HEK293 (cell line): ENCODE results near the gene DLGAP4.

ENCODE experiments used
- BCL11A ChIP-seq: fragments of 450-650 bp; formaldehyde crosslinking; IDR thresholded peaks from 2 replicates; pipeline ENCODE4 v1.5.1; 2016; ENCODE audit warnings: low read depth, missing biosample characterization, missing genetic modification characterization
- BCL11B ChIP-seq: fragments of 450-650 bp; formaldehyde crosslinking; IDR thresholded peaks from 2 replicates; pipeline ENCODE4 v1.5.1; 2016; ENCODE audit warnings: low read depth, missing biosample characterization, missing genetic modification characterization
- HOXD13 ChIP-seq: sonication (generic); formaldehyde crosslinking; IDR thresholded peaks from 2 replicates; pipeline ENCODE4 v1.8.0; 2022; ENCODE audit warnings: missing genetic modification reagents, borderline replicate concordance
- REST ChIP-seq: fragments of 450-650 bp; formaldehyde crosslinking; IDR thresholded peaks from 2 replicates; pipeline ENCODE4 v1.5.1; 2016; ENCODE audit warnings: missing biosample characterization, missing genetic modification characterization
- SP7 ChIP-seq: fragments of 450-650 bp; formaldehyde crosslinking; IDR thresholded peaks from 2 replicates; pipeline ENCODE4 v1.5.1; 2016; ENCODE audit warnings: missing biosample characterization, missing genetic modification characterization
- ZNF10 ChIP-seq: fragments of 450-650 bp; formaldehyde crosslinking; IDR thresholded peaks from 2 replicates; pipeline ENCODE4 v1.5.1; 2017; ENCODE audit warnings: missing biosample characterization, missing genetic modification characterization
- ZNF133 ChIP-seq: fragments of 450-650 bp; formaldehyde crosslinking; IDR thresholded peaks from 2 replicates; pipeline ENCODE4 v1.5.1; 2016; ENCODE audit warnings: missing biosample characterization, missing genetic modification characterization
- ZNF157 ChIP-seq: fragments of 450-650 bp; formaldehyde crosslinking; IDR thresholded peaks from 2 replicates; pipeline ENCODE4 v1.5.1; 2016; ENCODE audit warnings: missing biosample characterization, missing genetic modification characterization
- ZNF280D ChIP-seq: fragments of 450-650 bp; formaldehyde crosslinking; IDR thresholded peaks from 2 replicates; pipeline ENCODE4 v1.5.1; 2016; ENCODE audit warnings: missing biosample characterization, missing genetic modification characterization
- ZNF302 ChIP-seq: fragments of 450-650 bp; formaldehyde crosslinking; IDR thresholded peaks from 2 replicates; pipeline ENCODE4 v1.5.1; 2016; ENCODE audit warnings: missing biosample characterization, missing genetic modification characterization, low read depth
- ZNF311 ChIP-seq: fragments of 450-650 bp; formaldehyde crosslinking; IDR thresholded peaks from 2 replicates; pipeline ENCODE4 v1.5.1; 2017; ENCODE audit warnings: missing biosample characterization, missing genetic modification characterization, borderline replicate concordance
- ZNF501 ChIP-seq: fragments of 450-650 bp; formaldehyde crosslinking; IDR thresholded peaks from 2 replicates; pipeline ENCODE4 v1.5.1; 2016; ENCODE audit warnings: missing biosample characterization, missing genetic modification characterization
- ZNF560 ChIP-seq: fragments of 450-650 bp; formaldehyde crosslinking; IDR thresholded peaks from 2 replicates; pipeline ENCODE4 v1.5.1; 2017; ENCODE audit warnings: missing biosample characterization, missing genetic modification characterization, borderline replicate concordance
- ZNF76 ChIP-seq: fragments of 450-650 bp; formaldehyde crosslinking; IDR thresholded peaks from 2 replicates; pipeline ENCODE4; 2016; ENCODE audit warnings: low read depth, missing biosample characterization, missing genetic modification characterization, borderline replicate concordance
- ZNF776 ChIP-seq: fragments of 450-650 bp; formaldehyde crosslinking; IDR thresholded peaks from 2 replicates; pipeline ENCODE4 v1.5.0; 2017; ENCODE audit warnings: missing biosample characterization, missing genetic modification characterization, borderline replicate concordance
- TF ChIP-seq, protein P1 (sequence below): fragments of 450-650 bp; IDR thresholded peaks from 2 replicates; pipeline ENCODE4 v1.5.1; 2018; ENCODE audit warnings: missing biosample characterization, mild to moderate bottlenecking, missing genetic modification characterization
- TF ChIP-seq, protein P2 (sequence below): sonication (generic); formaldehyde crosslinking; IDR thresholded peaks from 2 replicates; pipeline ENCODE4 v1.8.1; 2022; ENCODE audit warnings: mild to moderate bottlenecking, moderate library complexity, missing genetic modification reagents
- TF ChIP-seq, protein P3 (sequence below): fragments of 450-650 bp; formaldehyde crosslinking; IDR thresholded peaks from 2 replicates; pipeline ENCODE4 v1.5.1; 2016; ENCODE audit warnings: missing biosample characterization, missing genetic modification characterization
- TF ChIP-seq, protein P4 (sequence below): fragments of 450-650 bp; formaldehyde crosslinking; IDR thresholded peaks from 2 replicates; pipeline ENCODE4 v1.5.1; 2017; ENCODE audit warnings: missing biosample characterization, missing genetic modification characterization

DLGAP4 gene

GRCh38 chr20:36460648-36461599 lies 154.8 kb downstream of the DLGAP4 start (continued):
- TF ChIP-seq ZNF302 (tag by site-specific recombination): no peak
- TF ChIP-seq, protein P1, sequence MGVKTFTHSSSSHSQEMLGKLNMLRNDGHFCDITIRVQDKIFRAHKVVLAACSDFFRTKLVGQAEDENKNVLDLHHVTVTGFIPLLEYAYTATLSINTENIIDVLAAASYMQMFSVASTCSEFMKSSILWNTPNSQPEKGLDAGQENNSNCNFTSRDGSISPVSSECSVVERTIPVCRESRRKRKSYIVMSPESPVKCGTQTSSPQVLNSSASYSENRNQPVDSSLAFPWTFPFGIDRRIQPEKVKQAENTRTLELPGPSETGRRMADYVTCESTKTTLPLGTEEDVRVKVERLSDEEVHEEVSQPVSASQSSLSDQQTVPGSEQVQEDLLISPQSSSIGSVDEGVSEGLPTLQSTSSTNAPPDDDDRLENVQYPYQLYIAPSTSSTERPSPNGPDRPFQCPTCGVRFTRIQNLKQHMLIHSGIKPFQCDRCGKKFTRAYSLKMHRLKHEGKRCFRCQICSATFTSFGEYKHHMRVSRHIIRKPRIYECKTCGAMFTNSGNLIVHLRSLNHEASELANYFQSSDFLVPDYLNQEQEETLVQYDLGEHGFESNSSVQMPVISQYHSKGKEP (tag by site-specific recombination): no peak
- TF ChIP-seq ZNF501 (tag by site-specific recombination): peak; percentile 49; the same call in 1 of the 2 replicates
- TF ChIP-seq ZNF311 (tag by site-specific recombination): no peak
- TF ChIP-seq ZNF157: no peak
- no peak for TF ChIP-seq HOXD13 (CRISPR knock-in tag)
- TF ChIP-seq, protein P2, sequence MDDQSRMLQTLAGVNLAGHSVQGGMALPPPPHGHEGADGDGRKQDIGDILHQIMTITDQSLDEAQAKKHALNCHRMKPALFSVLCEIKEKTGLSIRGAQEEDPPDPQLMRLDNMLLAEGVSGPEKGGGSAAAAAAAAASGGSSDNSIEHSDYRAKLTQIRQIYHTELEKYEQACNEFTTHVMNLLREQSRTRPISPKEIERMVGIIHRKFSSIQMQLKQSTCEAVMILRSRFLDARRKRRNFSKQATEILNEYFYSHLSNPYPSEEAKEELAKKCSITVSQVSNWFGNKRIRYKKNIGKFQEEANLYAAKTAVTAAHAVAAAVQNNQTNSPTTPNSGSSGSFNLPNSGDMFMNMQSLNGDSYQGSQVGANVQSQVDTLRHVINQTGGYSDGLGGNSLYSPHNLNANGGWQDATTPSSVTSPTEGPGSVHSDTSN (CRISPR knock-in tag): no peak
- TF ChIP-seq SP7 (tag by site-specific recombination): peak; percentile 69
- no peak for TF ChIP-seq ZNF776 (tag by site-specific recombination)
- no peak for TF ChIP-seq BCL11A
- no peak for TF ChIP-seq BCL11B
- no peak for TF ChIP-seq ZNF280D
- TF ChIP-seq, protein P3, sequence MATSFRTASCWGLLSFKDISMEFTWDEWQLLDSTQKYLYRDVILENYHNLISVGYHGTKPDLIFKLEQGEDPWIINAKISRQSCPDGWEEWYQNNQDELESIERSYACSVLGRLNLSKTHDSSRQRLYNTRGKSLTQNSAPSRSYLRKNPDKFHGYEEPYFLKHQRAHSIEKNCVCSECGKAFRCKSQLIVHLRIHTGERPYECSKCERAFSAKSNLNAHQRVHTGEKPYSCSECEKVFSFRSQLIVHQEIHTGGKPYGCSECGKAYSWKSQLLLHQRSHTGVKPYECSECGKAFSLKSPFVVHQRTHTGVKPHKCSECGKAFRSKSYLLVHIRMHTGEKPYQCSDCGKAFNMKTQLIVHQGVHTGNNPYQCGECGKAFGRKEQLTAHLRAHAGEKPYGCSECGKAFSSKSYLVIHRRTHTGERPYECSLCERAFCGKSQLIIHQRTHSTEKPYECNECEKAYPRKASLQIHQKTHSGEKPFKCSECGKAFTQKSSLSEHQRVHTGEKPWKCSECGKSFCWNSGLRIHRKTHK (tag by site-specific recombination): no peak
- no peak for TF ChIP-seq REST
- TF ChIP-seq ZNF76 (tag by site-specific recombination): peak; percentile 23; the same call in 1 of the 2 replicates
- no peak for TF ChIP-seq ZNF10 (tag by site-specific recombination)
- TF ChIP-seq, protein P4, sequence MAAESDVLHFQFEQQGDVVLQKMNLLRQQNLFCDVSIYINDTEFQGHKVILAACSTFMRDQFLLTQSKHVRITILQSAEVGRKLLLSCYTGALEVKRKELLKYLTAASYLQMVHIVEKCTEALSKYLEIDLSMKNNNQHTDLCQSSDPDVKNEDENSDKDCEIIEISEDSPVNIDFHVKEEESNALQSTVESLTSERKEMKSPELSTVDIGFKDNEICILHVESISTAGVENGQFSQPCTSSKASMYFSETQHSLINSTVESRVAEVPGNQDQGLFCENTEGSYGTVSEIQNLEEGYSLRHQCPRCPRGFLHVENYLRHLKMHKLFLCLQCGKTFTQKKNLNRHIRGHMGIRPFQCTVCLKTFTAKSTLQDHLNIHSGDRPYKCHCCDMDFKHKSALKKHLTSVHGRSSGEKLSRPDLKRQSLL (tag by site-specific recombination): no peak
- no peak for TF ChIP-seq ZNF133 (tag by site-specific recombination)
- no peak for TF ChIP-seq ZNF560 (tag by site-specific recombination)
